DMS 273 (cell line): Measurements from ENCODE around the gene TIMP2.
"Not testable (repeated sequence)": the region's sequence is repeated elsewhere in the genome, so short reads cannot be mapped to it uniquely, and the experiment has no call there.

Experiments
- DNase-seq: peaks from one replicate; lab custom pipeline; 2025; ENCODE audit not compliant: unreplicated experiment; lab: John Stamatoyannopoulos, UW

The TIMP2 gene

GRCh38 chr17:78933025-78933958 is 8.1 kb upstream of the TIMP2 start:
- DNase-seq = peak; percentile 82

GRCh38 chr17:78929908-78930775 is 5.0 kb upstream of the TIMP2 start:
- no peak for DNase-seq

- DNase-seq = peak; percentile 27
Measured at GRCh38 chr17:78925662-78926555, 722 bp upstream of the TIMP2 start.

GRCh38 chr17:78924481-78925151 is 571 bp downstream of the TIMP2 start:
- DNase-seq = peak; percentile 54

- DNase-seq = peak; percentile 35
Measured at GRCh38 chr17:78923660-78924453, 1.3 kb downstream of the TIMP2 start.

GRCh38 chr17:78922816-78923498 is 2.2 kb downstream of the TIMP2 start:
- no peak for DNase-seq

- DNase-seq = no peak
Measured at GRCh38 chr17:78921437-78921971, 3.7 kb downstream of the TIMP2 start.

- no peak for DNase-seq
Measured at GRCh38 chr17:78920528-78920927, 4.7 kb downstream of the TIMP2 start.

GRCh38 chr17:78919861-78920450 is 5.2 kb downstream of the TIMP2 start:
- DNase-seq = no peak

GRCh38 chr17:78918979-78919378 is 6.2 kb downstream of the TIMP2 start:
- no peak for DNase-seq

- DNase-seq = no peak
Measured at GRCh38 chr17:78917451-78918275, 7.5 kb downstream of the TIMP2 start.

GRCh38 chr17:78915872-78916632 is 9.1 kb downstream of the TIMP2 start:
- DNase-seq = no peak

- DNase-seq = no peak
Measured at GRCh38 chr17:78913115-78913514, 12.1 kb downstream of the TIMP2 start.

GRCh38 chr17:78912082-78912481 is 13.1 kb downstream of the TIMP2 start:
- DNase-seq = no peak

- DNase-seq = not testable (repeated sequence)
Measured at GRCh38 chr17:78911543-78911942, 13.6 kb downstream of the TIMP2 start.

- no peak for DNase-seq
Measured at GRCh38 chr17:78910497-78911284, 14.5 kb downstream of the TIMP2 start.
